Epithelial cell of esophagus (primary cell): ENCODE measurements around the gene KCNK4.

Source experiments
- DNase-seq: peaks from one replicate; pipeline ENCODE4 v3.0.0; 2010; ENCODE audit warnings: low read depth
- H3K4me3 ChIP-seq: 2 replicates; pipeline ENCODE4 v1.5.1; 2011; ENCODE audit warnings: mild to moderate bottlenecking, low read length, control low read depth
- TF ChIP-seq, protein P1 (sequence below): IDR thresholded peaks from 2 replicates; pipeline ENCODE4 v1.5.1; 2011; ENCODE audit warnings: low read depth, mild to moderate bottlenecking, low read length, control low read depth, inconsistent platforms; ENCODE audit not compliant: insufficient read depth; ENCODE audit errors: missing control alignments

Gene KCNK4

DNA sequence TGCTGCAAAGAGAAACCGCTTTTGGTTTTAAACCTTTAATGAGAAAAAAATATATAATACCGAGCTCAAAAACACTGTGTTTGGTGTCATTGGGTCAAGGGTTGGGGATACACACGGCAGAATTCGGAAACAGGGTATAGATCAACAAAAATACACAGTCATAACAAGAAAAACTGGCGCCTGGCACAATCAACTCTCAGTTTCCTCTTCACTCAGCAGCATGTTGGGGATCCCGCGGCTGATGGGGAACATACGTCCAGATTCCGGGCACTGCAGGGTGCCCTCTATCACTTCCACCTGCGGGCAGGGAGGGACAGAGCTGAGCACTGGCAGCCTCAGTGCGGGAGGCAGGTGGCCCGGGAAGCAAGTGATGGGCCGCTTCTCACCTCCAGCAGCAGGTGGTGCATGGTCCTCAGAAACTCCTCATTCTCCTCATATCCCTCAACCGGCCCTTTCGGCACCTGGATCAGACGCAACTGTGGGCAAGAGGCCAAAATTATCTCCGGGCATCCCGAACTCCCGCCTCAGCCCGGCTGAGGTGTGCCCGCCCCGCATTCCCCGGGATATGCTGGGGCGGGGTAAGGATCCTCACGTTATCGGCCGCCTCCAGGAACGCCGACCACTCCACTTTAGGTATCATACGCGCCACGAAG is 25.7 kb downstream of the KCNK4 start:
- peak overlapping the region; percentile 80 for H3K4me3 ChIP-seq
- TF ChIP-seq, protein P1, sequence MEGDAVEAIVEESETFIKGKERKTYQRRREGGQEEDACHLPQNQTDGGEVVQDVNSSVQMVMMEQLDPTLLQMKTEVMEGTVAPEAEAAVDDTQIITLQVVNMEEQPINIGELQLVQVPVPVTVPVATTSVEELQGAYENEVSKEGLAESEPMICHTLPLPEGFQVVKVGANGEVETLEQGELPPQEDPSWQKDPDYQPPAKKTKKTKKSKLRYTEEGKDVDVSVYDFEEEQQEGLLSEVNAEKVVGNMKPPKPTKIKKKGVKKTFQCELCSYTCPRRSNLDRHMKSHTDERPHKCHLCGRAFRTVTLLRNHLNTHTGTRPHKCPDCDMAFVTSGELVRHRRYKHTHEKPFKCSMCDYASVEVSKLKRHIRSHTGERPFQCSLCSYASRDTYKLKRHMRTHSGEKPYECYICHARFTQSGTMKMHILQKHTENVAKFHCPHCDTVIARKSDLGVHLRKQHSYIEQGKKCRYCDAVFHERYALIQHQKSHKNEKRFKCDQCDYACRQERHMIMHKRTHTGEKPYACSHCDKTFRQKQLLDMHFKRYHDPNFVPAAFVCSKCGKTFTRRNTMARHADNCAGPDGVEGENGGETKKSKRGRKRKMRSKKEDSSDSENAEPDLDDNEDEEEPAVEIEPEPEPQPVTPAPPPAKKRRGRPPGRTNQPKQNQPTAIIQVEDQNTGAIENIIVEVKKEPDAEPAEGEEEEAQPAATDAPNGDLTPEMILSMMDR, result peak; percentile 48
- peak; percentile 77 for DNase-seq

DNA sequence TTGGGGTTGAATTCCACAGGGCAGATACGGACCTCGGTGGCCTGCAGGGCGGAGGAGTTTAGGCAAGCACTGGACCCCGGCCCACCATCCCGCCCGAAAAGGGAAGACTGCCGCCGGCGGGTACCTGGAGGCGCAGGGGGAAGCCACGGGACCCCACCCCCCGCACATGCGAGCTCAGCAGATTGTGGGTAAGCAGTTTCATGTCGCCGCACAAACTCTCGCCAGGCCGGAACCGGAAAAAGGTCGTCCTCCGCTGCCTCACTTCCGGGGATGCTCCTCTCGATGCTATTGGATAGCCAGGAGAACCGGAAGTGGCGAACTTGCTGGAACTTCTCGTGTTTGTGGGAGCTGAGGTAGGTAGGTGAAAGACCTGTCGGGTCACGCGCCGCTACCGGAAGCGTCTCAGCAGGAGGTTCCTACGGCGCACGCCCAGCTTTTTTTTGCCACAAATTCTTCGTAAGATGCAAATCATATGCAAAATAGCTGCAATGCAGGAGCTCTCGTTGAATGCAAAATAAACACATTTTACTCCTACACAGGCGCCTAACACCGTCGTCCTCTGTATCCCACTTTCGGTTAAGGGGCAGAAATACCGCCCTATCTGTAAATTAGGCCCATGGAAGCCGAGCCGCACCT is 26.3 kb downstream of the KCNK4 start, which contains the start of gene TRMT112:
Gene TRMT112, minus strand, starts transcription at position 235 of the 636 bp plus-strand sequence. Its CDS starts 33 bp downstream, at position 202.
- DNase-seq, result peak; percentile 100
- H3K4me3 ChIP-seq, result peak within 1 kb of the TSS; percentile 80
- TF ChIP-seq, protein P1, result no peak

DNA sequence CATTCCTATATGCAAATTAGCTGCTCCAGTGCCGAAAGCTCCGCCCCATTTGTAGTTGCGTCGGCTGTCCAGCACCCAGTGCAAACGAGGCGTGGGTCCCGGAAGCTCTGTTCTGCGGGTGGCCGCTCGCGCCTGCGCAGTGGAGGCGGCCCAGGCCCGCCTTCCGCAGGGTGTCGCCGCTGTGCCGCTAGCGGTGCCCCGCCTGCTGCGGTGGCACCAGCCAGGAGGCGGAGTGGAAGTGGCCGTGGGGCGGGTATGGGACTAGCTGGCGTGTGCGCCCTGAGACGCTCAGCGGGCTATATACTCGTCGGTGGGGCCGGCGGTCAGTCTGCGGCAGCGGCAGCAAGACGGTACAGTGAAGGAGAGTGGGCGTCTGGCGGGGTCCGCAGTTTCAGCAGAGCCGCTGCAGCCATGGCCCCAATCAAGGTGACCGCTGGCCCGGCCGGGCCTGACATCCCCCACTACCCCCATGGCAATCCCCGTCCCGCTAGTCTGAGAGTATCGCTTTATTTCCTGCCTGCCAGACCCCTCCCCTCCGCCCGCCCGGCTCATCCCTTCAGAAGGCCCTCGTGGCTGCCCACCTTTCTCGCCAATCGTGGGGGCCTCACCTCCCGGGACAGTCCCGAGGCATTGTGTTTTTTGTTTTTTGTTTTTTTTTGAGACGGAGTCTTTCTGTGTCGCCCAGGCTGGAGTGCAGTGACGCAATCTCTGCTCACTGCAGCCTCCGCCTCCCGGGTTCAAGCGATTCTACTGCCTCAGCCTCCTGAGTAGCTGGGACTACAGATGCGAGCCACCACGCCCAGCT is 27.1 kb downstream of the KCNK4 start, which contains the start of gene PRDX5:
Gene PRDX5, plus strand, starts transcription at position 161 of the 805 bp plus-strand sequence. Its CDS starts 95 bp downstream, at position 256.
- DNase-seq, result peak; percentile 97
- H3K4me3 ChIP-seq, result peak within 1 kb of the TSS; percentile 80

GRCh38 chr11:64318766-64319761 is 28.0 kb downstream of the KCNK4 start:
- TF ChIP-seq, protein P1, result no peak

More for the DNA sequence above, 27.1 kb downstream of the KCNK4 start, which contains the start of gene PRDX5:
- TF ChIP-seq, protein P1, result peak; percentile 35

GRCh38 chr11:64320556-64320955 is 29.5 kb downstream of the KCNK4 start:
- DNase-seq, result no peak
- TF ChIP-seq, protein P1, result no peak
- H3K4me3 ChIP-seq, result no peak overlapping the region

More at GRCh38 chr11:64318766-64319761, 28.0 kb downstream of the KCNK4 start:
- H3K4me3 ChIP-seq, result peak overlapping the region; percentile 80
- DNase-seq, result no peak

DNA sequence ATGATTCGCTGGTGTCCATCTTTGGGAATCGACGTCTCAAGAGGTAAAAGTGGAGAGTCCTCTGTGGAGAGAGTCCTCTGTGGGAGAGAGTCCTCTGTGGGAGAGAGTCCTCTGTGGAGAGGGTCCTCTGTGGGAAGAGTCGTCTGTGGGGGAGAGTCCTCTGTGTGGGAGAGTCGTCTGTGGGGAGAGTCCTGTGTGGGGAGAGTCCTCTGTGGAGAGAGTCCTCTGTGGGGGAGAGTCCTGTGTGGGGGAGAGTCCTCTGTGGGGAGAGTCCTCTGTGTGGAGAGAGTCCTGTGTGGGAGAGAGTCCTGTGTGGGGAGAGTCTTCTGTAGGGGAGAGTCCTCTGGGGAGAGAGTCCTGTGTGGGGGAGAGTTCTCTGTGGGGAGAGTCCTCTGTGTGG is 29.9 kb downstream of the KCNK4 start:
- TF ChIP-seq, protein P1, result no peak
- no peak overlapping the region for H3K4me3 ChIP-seq
- DNase-seq, result no peak
